OCI-LY7 (cell line): ENCODE results near the gene ARTN. TPM values are rescaled to one million over a fixed set of nuclear protein-coding genes. Genes with fewer than 3 reads are reported as not detected.

Experiments
- BruUV-seq: library from RNA; stranded (reverse); fragments of 400-500 nt; replicated peaks from 2 replicates; lab custom pipeline; 2021; lab: Mats Ljungman, UMichigan
- CTCF ChIA-PET: fragments of 300-600 bp; sonication (Branson Sonifier 250); formaldehyde crosslinking; loops from one replicate; lab custom pipeline; 2022; ENCODE audit warnings: antibody characterized with exemption; ENCODE audit not compliant: unreplicated experiment; lab: Charles Lee
- POLR2A ChIA-PET: fragments of 300-600 bp; sonication (Branson Sonifier 250); formaldehyde crosslinking; loops from one replicate; lab custom pipeline; 2022; ENCODE audit warnings: antibody characterized with exemption; lab: Charles Lee
- DNase-seq: peaks from one replicate; pipeline ENCODE4 v3.0.0-alpha.2; 2015; ENCODE audit warnings: low spot score
- H2AFZ ChIP-seq: fragments of 200-600 bp; sonication (generic), shearing (Covaris generic); 2 replicates; pipeline ENCODE4 v1.6.1; 2014; ENCODE audit warnings: mild to moderate bottlenecking, antibody characterized with exemption, low read length, moderate library complexity
- H3K27ac ChIP-seq: fragments of 200-600 bp; sonication (generic); 2 replicates; pipeline ENCODE4 v1.5.1; 2014; ENCODE audit warnings: mixed run types, low read depth, mild to moderate bottlenecking, moderate library complexity, low read length, inconsistent platforms; ENCODE audit not compliant: poor library complexity, severe bottlenecking
- H3K36me3 ChIP-seq: fragments of 200-600 bp; sonication (generic); 2 replicates; pipeline ENCODE4 v1.6.1; 2014; ENCODE audit warnings: mild to moderate bottlenecking, antibody characterized with exemption, low read length, moderate library complexity, mixed read lengths; ENCODE audit not compliant: insufficient read depth
- H3K4me1 ChIP-seq: fragments of 200-600 bp; sonication (generic); 2 replicates; pipeline ENCODE4 v1.5.1; 2014; ENCODE audit warnings: mild to moderate bottlenecking, low read length; ENCODE audit not compliant: insufficient read depth, poor library complexity, severe bottlenecking
- H3K4me2 ChIP-seq: fragments of 200-600 bp; sonication (generic); 2 replicates; pipeline ENCODE4 v1.6.1; 2014; ENCODE audit warnings: mild to moderate bottlenecking, low read length
- H3K4me3 ChIP-seq: fragments of 200-600 bp; sonication (generic); 2 replicates; pipeline ENCODE4 v1.5.1; 2014; ENCODE audit warnings: mild to moderate bottlenecking, low read depth, low read length; ENCODE audit not compliant: poor library complexity, severe bottlenecking
- H3K79me2 ChIP-seq: fragments of 200-600 bp; sonication (generic); 2 replicates; pipeline ENCODE4 v1.6.1; 2016; ENCODE audit warnings: low read depth, mild to moderate bottlenecking, low read length, moderate library complexity, mixed read lengths; ENCODE audit not compliant: insufficient read depth
- H3K9me2 ChIP-seq: fragments of 200-600 bp; sonication (generic); 2 replicates; pipeline ENCODE4 v1.6.1; 2016; ENCODE audit warnings: mild to moderate bottlenecking, low read length, mixed read lengths; ENCODE audit not compliant: insufficient read depth
- H3K9me3 ChIP-seq: fragments of 200-600 bp; sonication (generic); 2 replicates; pipeline ENCODE4 v1.6.1; 2014; ENCODE audit warnings: mild to moderate bottlenecking, mixed run types, low read length, mixed read lengths
- H4K20me1 ChIP-seq: fragments of 200-600 bp; sonication (generic); 2 replicates; pipeline ENCODE4 v1.6.1; 2014; ENCODE audit warnings: mild to moderate bottlenecking, antibody characterized with exemption, low read length, moderate library complexity, mixed read lengths; ENCODE audit not compliant: insufficient read depth
- EZH2phosphoT487 ChIP-seq: fragments of 200-600 bp; sonication (generic); IDR thresholded peaks from 2 replicates; pipeline ENCODE4 v1.6.1; 2018; ENCODE audit warnings: low read depth, borderline replicate concordance, mild to moderate bottlenecking, mixed run types, antibody characterized with exemption, low read length, moderate library complexity, mixed read lengths
- intact Hi-C: fragments of 100-400 bp; cut with micrococcal nuclease; formaldehyde crosslinking; loops from one replicate; pipeline ENCODE4 v1.10.0; 2022; ENCODE audit not compliant: unreplicated experiment
- total RNA-seq, 2 experiments: library from RNA; depleted of rRNA in 1 of 2; stranded (reverse); fragments of >200 nt in 1 of 2; shearing (Covaris generic) in 1 of 2; gene quantifications; 2 replicates each; pipeline ENCODE4 v1.2.3, GENCODE V29; 2014 to 2022
- TF ChIP-seq, protein P1 (sequence below): fragments of 200-600 bp; sonication (generic); conservative IDR thresholded peaks from 2 replicates; pipeline ENCODE4 v1.5.1; 2014; ENCODE audit warnings: mild to moderate bottlenecking, antibody characterized with exemption, low read length, moderate library complexity, mixed read lengths

ARTN gene
- total RNA-seq, 2 experiments from 2014 or later, result 0.44 to 1.2 TPM

GRCh38 chr1:43978551-43979260 lies 45.1 kb downstream of the ARTN start, which contains the start of gene B4GALT2:
Gene B4GALT2, plus strand, starts transcription at chr1:43979210. Its CDS starts 1,951 bp downstream, at chr1:43981161.
- Histone ChIP-seq H2AFZ (no peak within 1 kb of the TSS), H3K9me3 (no peaks in the 10 kb centered on the region), H3K4me3 (no peak within 1 kb of the TSS), H3K4me1 (peaks cover 17% of the 10 kb centered on the region), H3K79me2 (no peaks in the 10 kb centered on the region; the same call in 1 of the 2 replicates), H3K27ac (no peak within 1 kb of the TSS), H3K4me2 (peak within 1 kb of the TSS; percentile 36; the same call in 1 of the 2 replicates), H3K36me3 (peaks cover 32% of the 10 kb centered on the region), H4K20me1 (0 out of 2 replicates have a peak, but pooled peaks cover 9% of the 10 kb centered on the region), H3K9me2 (no peaks in the 10 kb centered on the region)
- TF ChIP-seq EZH2phosphoT487, result no peak
- TF ChIP-seq, protein P1, sequence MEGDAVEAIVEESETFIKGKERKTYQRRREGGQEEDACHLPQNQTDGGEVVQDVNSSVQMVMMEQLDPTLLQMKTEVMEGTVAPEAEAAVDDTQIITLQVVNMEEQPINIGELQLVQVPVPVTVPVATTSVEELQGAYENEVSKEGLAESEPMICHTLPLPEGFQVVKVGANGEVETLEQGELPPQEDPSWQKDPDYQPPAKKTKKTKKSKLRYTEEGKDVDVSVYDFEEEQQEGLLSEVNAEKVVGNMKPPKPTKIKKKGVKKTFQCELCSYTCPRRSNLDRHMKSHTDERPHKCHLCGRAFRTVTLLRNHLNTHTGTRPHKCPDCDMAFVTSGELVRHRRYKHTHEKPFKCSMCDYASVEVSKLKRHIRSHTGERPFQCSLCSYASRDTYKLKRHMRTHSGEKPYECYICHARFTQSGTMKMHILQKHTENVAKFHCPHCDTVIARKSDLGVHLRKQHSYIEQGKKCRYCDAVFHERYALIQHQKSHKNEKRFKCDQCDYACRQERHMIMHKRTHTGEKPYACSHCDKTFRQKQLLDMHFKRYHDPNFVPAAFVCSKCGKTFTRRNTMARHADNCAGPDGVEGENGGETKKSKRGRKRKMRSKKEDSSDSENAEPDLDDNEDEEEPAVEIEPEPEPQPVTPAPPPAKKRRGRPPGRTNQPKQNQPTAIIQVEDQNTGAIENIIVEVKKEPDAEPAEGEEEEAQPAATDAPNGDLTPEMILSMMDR, result no peak
- CTCF ChIA-PET, result no interaction called here
- intact Hi-C loops, result no loop called here
- POLR2A ChIA-PET, result no interaction called here
- BruUV-seq, result no TSS peak
- DNase-seq, result no peak

DNA sequence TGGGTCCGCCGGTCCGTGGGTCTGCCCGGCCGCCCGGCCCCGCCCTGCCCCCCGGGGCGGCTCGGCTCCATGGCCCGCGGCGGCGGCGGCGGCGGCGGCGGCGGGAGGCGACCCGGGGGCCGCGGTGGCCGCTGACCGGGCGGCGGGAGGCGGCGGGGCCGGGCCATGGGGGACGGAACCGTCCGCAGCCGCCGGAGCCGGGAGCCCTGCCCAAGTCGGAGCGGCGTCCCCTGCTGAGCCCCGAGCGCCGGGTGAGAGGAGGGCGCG lies 45.6 kb downstream of the ARTN start:
- Histone ChIP-seq H3K27ac (no peak overlapping the region), H4K20me1 (0 out of 2 replicates have a peak, but pooled peaks cover 9% of the 10 kb centered on the region), H3K4me3 (no peak overlapping the region), H3K9me2 (no peaks in the 10 kb centered on the region), H3K79me2 (no peaks in the 10 kb centered on the region; the same call in 1 of the 2 replicates), H3K36me3 (peaks cover 30% of the 10 kb centered on the region), H3K4me1 (peaks cover 13% of the 10 kb centered on the region), H2AFZ (no peak overlapping the region), H3K9me3 (no peaks in the 10 kb centered on the region), H3K4me2 (peak overlapping the region; percentile 34; the same call in 1 of the 2 replicates)
- no peak for DNase-seq
- intact Hi-C loops, result no loop called here
- POLR2A ChIA-PET, result no interaction called here
- CTCF ChIA-PET, result no interaction called here
- TF ChIP-seq EZH2phosphoT487, result no peak
- TF ChIP-seq, protein P1, result no peak
- BruUV-seq, result no TSS peak
